ENCODE measurements around the gene ENPP3.

The ENPP3 gene

GRCh38 chr6:131642987-131643611 lies 6.0 kb downstream of the ENPP3 start:
- no peak for DNase-seq

- DNase-seq = no peak
Measured at GRCh38 chr6:131643855-131644460, 6.9 kb downstream of the ENPP3 start.

- DNase-seq = no peak
Measured at GRCh38 chr6:131644921-131645320, 7.8 kb downstream of the ENPP3 start.

GRCh38 chr6:131645846-131646245 lies 8.7 kb downstream of the ENPP3 start:
- no peak for DNase-seq

GRCh38 chr6:131646249-131646670 lies 9.2 kb downstream of the ENPP3 start:
- no peak for DNase-seq

DNA sequence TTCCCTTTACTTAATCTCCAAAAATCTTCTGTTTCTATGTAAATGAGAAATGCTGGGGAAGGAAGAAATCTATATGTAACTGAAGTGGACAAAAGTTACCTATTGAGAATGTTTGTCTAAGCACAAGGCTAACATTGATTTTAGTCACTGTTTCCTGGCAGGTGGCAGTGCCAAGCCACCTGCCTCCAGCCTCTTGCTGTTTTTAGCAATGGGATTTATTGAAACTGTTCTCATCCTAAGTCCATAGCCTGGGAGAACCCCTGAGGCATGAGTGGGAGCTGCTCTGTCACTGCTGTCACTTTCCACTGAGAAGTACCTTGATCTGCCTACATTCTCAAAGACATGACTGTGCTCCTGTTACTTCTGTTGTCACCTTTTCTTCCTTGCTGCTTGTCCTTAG lies 14.7 kb downstream of the ENPP3 start:
- no peak for DNase-seq

DNA sequence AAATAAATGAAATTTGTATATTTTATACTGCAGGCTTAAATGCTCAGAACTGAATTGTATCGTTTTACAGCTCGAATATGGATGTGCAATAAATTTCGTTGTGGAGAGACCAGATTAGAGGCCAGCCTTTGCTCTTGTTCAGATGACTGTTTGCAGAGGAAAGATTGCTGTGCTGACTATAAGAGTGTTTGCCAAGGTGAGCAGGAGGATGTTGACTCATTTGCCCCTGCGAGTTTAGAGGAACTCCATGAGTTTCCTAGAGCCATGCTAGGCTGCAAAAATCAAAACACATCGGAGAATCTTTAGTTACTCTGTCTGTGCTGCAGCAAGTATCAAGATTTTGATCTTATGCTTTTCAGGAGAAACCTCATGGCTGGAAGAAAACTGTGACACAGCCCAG lies 15.4 kb downstream of the ENPP3 start:
- DNase-seq = no peak

GRCh38 chr6:131654326-131654725 lies 17.2 kb downstream of the ENPP3 start:
- DNase-seq = no peak

- DNase-seq = no peak
Measured at GRCh38 chr6:131655387-131655786, 18.3 kb downstream of the ENPP3 start.

- DNase-seq = no peak
Measured at GRCh38 chr6:131655951-131656350, 18.8 kb downstream of the ENPP3 start.

GRCh38 chr6:131656667-131657066 lies 19.6 kb downstream of the ENPP3 start:
- no peak for DNase-seq

- no peak for DNase-seq
Measured at GRCh38 chr6:131657222-131657621, 20.1 kb downstream of the ENPP3 start.

GRCh38 chr6:131657630-131658111 lies 20.6 kb downstream of the ENPP3 start:
- DNase-seq = no peak

GRCh38 chr6:131658287-131658686 lies 21.2 kb downstream of the ENPP3 start:
- DNase-seq = no peak

DNA sequence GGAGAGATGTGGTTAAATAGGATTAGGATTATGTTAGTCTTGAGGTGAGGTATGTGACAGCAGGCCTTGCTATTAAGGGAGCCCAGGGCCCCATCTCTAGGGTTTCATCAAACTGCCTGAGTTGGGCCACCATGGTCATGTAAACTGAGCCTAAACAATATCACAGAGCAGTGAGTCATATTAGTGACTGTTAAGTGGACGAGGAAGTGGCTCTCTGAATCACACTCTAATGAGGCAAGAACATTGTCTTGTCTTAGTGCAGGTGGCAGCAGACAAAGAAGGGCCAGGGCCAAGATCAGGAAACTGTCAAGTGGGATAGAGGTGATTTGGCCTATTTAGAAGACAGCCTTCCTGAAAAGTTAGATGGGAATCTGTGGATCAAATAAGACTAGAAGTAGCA lies 23.1 kb downstream of the ENPP3 start:
- no peak for DNase-seq

- no peak for DNase-seq
Measured at GRCh38 chr6:131663578-131664165, 26.6 kb downstream of the ENPP3 start.

DNA sequence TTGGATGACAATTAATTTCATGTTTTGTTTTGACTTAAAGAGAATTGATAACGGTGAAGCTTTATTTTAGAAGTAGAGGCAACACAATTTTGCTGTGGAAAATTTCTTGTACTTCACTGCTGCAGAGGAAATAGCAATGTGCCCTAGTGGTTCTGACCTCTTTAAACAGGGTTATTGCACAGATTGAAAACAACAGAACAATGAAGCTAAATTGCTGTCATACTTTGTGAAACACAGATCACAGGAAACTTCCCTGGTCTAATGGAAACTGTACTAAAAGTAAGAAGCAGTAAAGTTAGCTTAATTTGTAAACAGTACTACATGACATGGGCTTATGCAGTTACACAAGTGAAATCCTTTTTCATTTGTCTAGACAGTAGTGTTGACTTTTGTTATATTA lies 32.8 kb downstream of the ENPP3 start:
- no peak for DNase-seq

GRCh38 chr6:131673184-131673583 lies 36.1 kb downstream of the ENPP3 start:
- no peak for DNase-seq

DNA sequence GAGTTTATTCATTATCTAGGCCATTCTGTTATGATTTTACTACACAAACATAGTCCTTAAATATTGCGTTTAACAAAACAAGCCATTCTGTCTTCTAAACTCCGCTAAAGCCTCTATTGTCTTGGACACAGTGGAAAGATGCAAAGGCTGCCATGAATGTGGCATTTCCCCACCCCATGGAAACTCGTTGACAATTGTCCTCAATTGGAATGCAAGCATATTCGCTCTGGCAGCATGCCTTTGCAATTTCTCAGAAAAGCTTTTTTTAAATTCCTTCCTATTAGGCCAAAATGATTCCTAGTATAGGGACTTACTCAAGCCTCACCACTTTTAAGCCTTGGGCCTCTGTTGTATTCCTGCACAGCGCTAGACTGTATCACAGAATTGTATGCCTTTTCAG lies 41.3 kb downstream of the ENPP3 start:
- DNase-seq = peak; percentile 7 to 26

DNA sequence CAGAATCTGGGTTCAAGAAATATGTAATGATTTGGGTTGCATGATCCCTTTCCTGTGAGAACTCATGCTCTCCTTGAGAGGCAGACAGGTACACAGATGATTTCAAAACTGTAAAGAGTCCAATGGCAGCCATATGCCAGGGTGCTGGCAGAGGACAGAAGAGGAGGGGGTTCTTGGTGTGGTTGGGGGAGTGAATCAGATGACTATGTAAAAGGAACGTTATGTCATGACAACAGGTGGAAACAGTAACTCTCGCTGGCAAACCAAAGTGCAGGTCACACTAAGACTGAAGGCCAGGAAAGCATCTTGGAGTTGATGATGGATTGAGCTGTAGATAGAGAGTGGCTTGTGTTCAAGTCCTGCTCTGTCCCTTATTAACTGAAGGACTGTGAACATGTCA lies 43.8 kb downstream of the ENPP3 start:
- no peak for DNase-seq

- no peak for DNase-seq
Measured at GRCh38 chr6:131681585-131681984, 44.5 kb downstream of the ENPP3 start.

DNA sequence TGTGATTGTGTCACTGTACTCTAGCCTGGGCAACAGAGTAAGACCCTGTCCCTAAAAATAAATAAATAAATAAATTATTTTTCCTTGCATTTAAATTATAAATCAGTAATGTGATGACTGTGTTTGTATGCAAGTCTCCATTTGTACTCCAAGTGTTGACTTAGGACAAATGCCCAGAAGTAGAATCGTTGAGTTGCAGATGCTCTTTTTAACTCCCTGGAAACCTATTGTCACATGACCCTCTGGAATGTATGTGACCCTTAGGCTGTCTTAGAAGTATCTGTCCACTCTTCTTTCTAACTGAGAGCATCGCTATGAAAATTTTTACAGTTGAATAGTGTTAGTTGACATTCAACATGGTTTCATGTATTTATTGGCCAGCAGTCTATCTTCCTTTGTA lies 45.3 kb downstream of the ENPP3 start:
- no peak for DNase-seq

- DNase-seq = no peak
Measured at GRCh38 chr6:131683479-131683878, 46.4 kb downstream of the ENPP3 start.

DNA sequence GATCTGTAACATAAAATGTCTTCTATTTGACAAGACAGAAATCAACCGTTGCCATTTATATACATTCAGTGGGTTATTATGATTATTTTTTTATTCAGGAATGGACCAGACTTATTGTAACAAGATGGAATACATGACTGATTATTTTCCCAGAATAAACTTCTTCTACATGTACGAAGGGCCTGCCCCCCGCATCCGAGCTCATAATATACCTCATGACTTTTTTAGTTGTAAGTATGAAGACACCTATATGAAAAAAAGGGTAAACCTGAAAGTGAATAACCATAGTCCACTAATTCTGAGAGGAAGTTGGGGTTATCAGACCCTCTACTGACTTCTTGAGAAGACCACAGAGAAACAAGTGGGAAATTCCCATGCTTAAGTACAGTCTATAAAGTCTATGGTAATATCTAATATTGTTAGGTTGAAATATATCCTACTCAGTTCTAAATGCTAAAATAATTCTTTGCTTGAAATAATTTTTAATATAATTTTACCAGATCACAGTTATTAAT lies 48.2 kb downstream of the ENPP3 start:
- DNase-seq = no peak

Measured in NCI-H526 (cell line).